ENCODE measurements around the gene ZFAND3. TPM values are rescaled to one million over a fixed set of nuclear protein-coding genes. Genes with fewer than 3 reads are reported as not detected.

ZFAND3 gene
- polyA plus RNA-seq, 1 of the 3 experiments (the other 2 are of a cell fraction), result 16.7 TPM

- TF ChIP-seq TAF1 (IDR thresholded peaks at IDR 0.05; ENCODE audit: borderline replicate concordance, low read depth, low read length) (no peak), MXI1 (IDR thresholded peaks at IDR 0.05; ENCODE audit: low read depth, low read length) (no peak), GATA2 (CRISPR knock-in tag; IDR thresholded peaks at IDR 0.05) (no peak), FOXJ3 (CRISPR knock-in tag; IDR thresholded peaks at IDR 0.05) (no peak), RAD21 (IDR thresholded peaks at IDR 0.05; ENCODE audit: low read length) (no peak)
- TF ChIP-seq, protein P1, sequence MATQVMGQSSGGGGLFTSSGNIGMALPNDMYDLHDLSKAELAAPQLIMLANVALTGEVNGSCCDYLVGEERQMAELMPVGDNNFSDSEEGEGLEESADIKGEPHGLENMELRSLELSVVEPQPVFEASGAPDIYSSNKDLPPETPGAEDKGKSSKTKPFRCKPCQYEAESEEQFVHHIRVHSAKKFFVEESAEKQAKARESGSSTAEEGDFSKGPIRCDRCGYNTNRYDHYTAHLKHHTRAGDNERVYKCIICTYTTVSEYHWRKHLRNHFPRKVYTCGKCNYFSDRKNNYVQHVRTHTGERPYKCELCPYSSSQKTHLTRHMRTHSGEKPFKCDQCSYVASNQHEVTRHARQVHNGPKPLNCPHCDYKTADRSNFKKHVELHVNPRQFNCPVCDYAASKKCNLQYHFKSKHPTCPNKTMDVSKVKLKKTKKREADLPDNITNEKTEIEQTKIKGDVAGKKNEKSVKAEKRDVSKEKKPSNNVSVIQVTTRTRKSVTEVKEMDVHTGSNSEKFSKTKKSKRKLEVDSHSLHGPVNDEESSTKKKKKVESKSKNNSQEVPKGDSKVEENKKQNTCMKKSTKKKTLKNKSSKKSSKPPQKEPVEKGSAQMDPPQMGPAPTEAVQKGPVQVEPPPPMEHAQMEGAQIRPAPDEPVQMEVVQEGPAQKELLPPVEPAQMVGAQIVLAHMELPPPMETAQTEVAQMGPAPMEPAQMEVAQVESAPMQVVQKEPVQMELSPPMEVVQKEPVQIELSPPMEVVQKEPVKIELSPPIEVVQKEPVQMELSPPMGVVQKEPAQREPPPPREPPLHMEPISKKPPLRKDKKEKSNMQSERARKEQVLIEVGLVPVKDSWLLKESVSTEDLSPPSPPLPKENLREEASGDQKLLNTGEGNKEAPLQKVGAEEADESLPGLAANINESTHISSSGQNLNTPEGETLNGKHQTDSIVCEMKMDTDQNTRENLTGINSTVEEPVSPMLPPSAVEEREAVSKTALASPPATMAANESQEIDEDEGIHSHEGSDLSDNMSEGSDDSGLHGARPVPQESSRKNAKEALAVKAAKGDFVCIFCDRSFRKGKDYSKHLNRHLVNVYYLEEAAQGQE (IDR thresholded peaks at IDR 0.05; ENCODE audit: low read depth, low read length), result no peak
Observed at GRCh38 chr6:37820718-37821079, 1.2 kb downstream of the ZFAND3 start (continued).

DNA sequence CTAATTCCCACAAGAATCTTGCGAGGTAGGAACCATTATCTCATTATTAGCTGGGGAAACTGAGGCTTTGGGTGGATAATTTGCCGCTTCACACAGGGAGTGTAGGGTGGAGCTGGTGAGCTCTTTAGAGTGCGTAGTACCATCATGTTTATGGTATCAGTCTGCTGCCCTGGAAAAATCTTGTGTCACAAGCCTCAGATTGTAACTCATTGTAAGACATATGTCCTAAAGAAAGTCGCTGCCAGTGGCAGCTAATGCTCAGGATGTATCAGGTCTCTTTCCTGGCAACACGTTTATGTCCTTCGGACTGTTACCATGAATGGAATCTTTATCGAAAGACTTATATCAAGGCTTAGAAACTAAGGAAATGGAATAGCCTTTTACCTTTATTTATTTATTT is 1.9 kb downstream of the ZFAND3 start:
- Histone ChIP-seq H3K27ac (ENCODE audit: low read depth in 2 of 2, low read length in 1 of 2) (no peak overlapping the region), H3K9ac (no peak overlapping the region), H4K20me1 (ENCODE audit: insufficient read depth) (peaks cover 62% of the 10 kb centered on the region)

More for the DNA sequence above, 1.9 kb downstream of the ZFAND3 start:
- Histone ChIP-seq H3K9me2 (no peaks in the 10 kb centered on the region), H3K27me3 (ENCODE audit: insufficient read depth) (no peaks in the 10 kb centered on the region), H3K4me1 (ENCODE audit: control insufficient read depth in 1 of 2, insufficient read depth in 2 of 2, low read depth in 1 of 2, low read length in 1 of 2) (peaks cover 27% of the 10 kb centered on the region in 2 experiments), H3K79me2 (ENCODE audit: insufficient read depth) (peaks cover 64% of the 10 kb centered on the region), H3K4me2 (peak overlapping the region; percentile 76), H3F3A (replicated peaks; ENCODE audit: insufficient read depth) (no peaks in the 10 kb centered on the region), H2AFZ (ENCODE audit: low read depth) (no peak overlapping the region), H3K36me3 (replicated peaks in 1 of 2; ENCODE audit: control insufficient read depth in 1 of 2, insufficient read depth in 2 of 2, low read length in 1 of 2) (peaks cover 2 to 5% of the 10 kb centered on the region in 2 experiments), H3K9me3 (no peaks in the 10 kb centered on the region), H3K4me3 (ENCODE audit: low read depth in 2 of 2, low read length in 1 of 2) (peak overlapping the region; percentile 78 to 89; a peak in 3 of 4 replicates)
- POLR2A ChIA-PET, result interaction anchor here (3.0 kb wide), 1 partner anchor 21 kb away, joined by 16 read pairs; no protein-coding TSS in a partner anchor
- no peak for DNase-seq
- CTCF ChIA-PET, result interaction anchor here (2.7 kb wide), 1 partner anchor 116 kb away, joined by 9 read pairs; no protein-coding TSS in a partner anchor
- 88% methylated on average over 7 of the region's 7 CpGs for WGBS (ENCODE audit: low lambda C conversion rate)
- TF ChIP-seq EZH2phosphoT487 (IDR thresholded peaks at IDR 0.05; ENCODE audit: borderline replicate concordance, low read depth), result no peak
- TF ChIP-seq POLR2AphosphoS5 (IDR thresholded peaks at IDR 0.05; ENCODE audit: low read depth, low read length), result no peak
- TF ChIP-seq IRF3 (IDR thresholded peaks at IDR 0.05; ENCODE audit: low read depth, low read length), result no peak
- TF ChIP-seq, protein P2, sequence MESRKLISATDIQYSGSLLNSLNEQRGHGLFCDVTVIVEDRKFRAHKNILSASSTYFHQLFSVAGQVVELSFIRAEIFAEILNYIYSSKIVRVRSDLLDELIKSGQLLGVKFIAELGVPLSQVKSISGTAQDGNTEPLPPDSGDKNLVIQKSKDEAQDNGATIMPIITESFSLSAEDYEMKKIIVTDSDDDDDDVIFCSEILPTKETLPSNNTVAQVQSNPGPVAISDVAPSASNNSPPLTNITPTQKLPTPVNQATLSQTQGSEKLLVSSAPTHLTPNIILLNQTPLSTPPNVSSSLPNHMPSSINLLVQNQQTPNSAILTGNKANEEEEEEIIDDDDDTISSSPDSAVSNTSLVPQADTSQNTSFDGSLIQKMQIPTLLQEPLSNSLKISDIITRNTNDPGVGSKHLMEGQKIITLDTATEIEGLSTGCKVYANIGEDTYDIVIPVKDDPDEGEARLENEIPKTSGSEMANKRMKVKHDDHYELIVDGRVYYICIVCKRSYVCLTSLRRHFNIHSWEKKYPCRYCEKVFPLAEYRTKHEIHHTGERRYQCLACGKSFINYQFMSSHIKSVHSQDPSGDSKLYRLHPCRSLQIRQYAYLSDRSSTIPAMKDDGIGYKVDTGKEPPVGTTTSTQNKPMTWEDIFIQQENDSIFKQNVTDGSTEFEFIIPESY (IDR thresholded peaks at IDR 0.05; ENCODE audit: borderline replicate concordance, low read depth), result no peak
- TF ChIP-seq SIN3A (IDR thresholded peaks at IDR 0.05; ENCODE audit: borderline replicate concordance, low read depth, low read length), result no peak
- no peak for TF ChIP-seq ELF1 (IDR thresholded peaks at IDR 0.05)
- TF ChIP-seq GATA2 (CRISPR knock-in tag; IDR thresholded peaks at IDR 0.05), result no peak
- TF ChIP-seq EP300 (IDR thresholded peaks at IDR 0.05; ENCODE audit: borderline replicate concordance in 1 of 2, low read depth in 1 of 2, low read length in 1 of 2), result no peak
- TF ChIP-seq GABPA (IDR thresholded peaks at IDR 0.05; ENCODE audit: low read depth), result no peak
- no peak for TF ChIP-seq RAD21 (IDR thresholded peaks at IDR 0.05; ENCODE audit: low read length)

Data from SK-N-SH (cell line).